GM21528 (cell line): ENCODE data around the gene CRIM1.

Experiments used
- ATAC-seq: cut with Tn5 transposase; IDR thresholded peaks from one replicate; pipeline ENCODE4 v1.9.1; 2021; ENCODE audit warnings: mild to moderate bottlenecking, moderate library complexity; ENCODE audit not compliant: unreplicated experiment, low FRiP score

CRIM1 gene

GRCh38 chr2:36539631-36540030 is 184.1 kb downstream of the CRIM1 start:
- no peak for ATAC-seq

- no peak for ATAC-seq
These were observed 185.6 kb downstream of the CRIM1 start for GRCh38 chr2:36540986-36541754.

- no peak for ATAC-seq
These were observed 186.5 kb downstream of the CRIM1 start for GRCh38 chr2:36541891-36542595.

GRCh38 chr2:36544638-36545338 is 189.2 kb downstream of the CRIM1 start:
- no peak for ATAC-seq

GRCh38 chr2:36545871-36546416 is 190.4 kb downstream of the CRIM1 start:
- ATAC-seq = no peak

- no peak for ATAC-seq
These were observed 192.3 kb downstream of the CRIM1 start for GRCh38 chr2:36547906-36548305.

- ATAC-seq = no peak
These were observed 193.6 kb downstream of the CRIM1 start for GRCh38 chr2:36549165-36549574.

GRCh38 chr2:36550006-36550405 is 194.4 kb downstream of the CRIM1 start:
- no peak for ATAC-seq

- no peak for ATAC-seq
These were observed 198.1 kb downstream of the CRIM1 start for GRCh38 chr2:36553683-36554082.

- ATAC-seq = no peak
These were observed 199.0 kb downstream of the CRIM1 start for GRCh38 chr2:36554531-36554930.

GRCh38 chr2:36555789-36556188 is 200.2 kb downstream of the CRIM1 start:
- no peak for ATAC-seq

- ATAC-seq = no peak
These were observed 201.3 kb downstream of the CRIM1 start for GRCh38 chr2:36556842-36557241.

GRCh38 chr2:36559221-36559942 is 203.8 kb downstream of the CRIM1 start:
- no peak for ATAC-seq

GRCh38 chr2:36560726-36561125 is 205.1 kb downstream of the CRIM1 start:
- no peak for ATAC-seq

GRCh38 chr2:36561237-36561944 is 205.8 kb downstream of the CRIM1 start:
- ATAC-seq = no peak

- no peak for ATAC-seq
These were observed 206.7 kb downstream of the CRIM1 start for GRCh38 chr2:36562240-36562639.

- ATAC-seq = no peak
These were observed 207.5 kb downstream of the CRIM1 start for GRCh38 chr2:36562973-36563532.

- no peak for ATAC-seq
These were observed 208.9 kb downstream of the CRIM1 start for GRCh38 chr2:36564377-36564930.

GRCh38 chr2:36565712-36566111 is 210.1 kb downstream of the CRIM1 start:
- ATAC-seq = no peak
